Heart left ventricle (tissue), 13 donors: ENCODE measurements around the gene SPATA24.

ENCODE experiments used
- POLR2A ChIP-seq, 2 donors: fragments of 450-650 bp; IDR thresholded peaks; one replicate each; pipeline ENCODE4 v1.6.1; 2017; ENCODE audit warnings: antibody characterized with exemption in 2 of 2, mild to moderate bottlenecking in 2 of 2, moderate library complexity in 2 of 2
- TF ChIP-seq, protein P1 (sequence below), 12 donors: fragments of 200-600 bp; sonication (generic) in 4 of 12; IDR thresholded peaks; one replicate each; pipeline versions ENCODE4 v1.5.0 to v1.8.0; 2018 to 2022; ENCODE audit warnings: antibody characterized with exemption in 12 of 12, mild to moderate bottlenecking in 5 of 12
- donor health status: ischemic (EF 13 %, LVEDD 7.1; RV severe dilation, severe dysfunction).
- donor health status: DM: no; HTN: yes; CAD: no.
- donor health status: DM: no; HTN: no; CAD: no.
- donor health status: ischemic (EF 25% LVEDD 6.9; RV normal size, moderate dysfunction).
- donor health status: ischemic (EF 25% LVEDD 5.7; RV mildly dilated, moderate dysfunction).
- donor health status: ischemic (EF 35%, LVEDD 5.7; RV mildly dilated, moderate dysfunction).
- donor health status: nonischemic (EF 11% LVEDD 7.7; RV severe dilation, severe dysfunction).
- donor health status: DM: yes; HTN: yes; CAD: no.
- donor health status: PGD.
- donor health status: ischemic (EF 29% LVEDD 5.4; RV normal size, mild dysfunction).
- donor health status: nonischemic (EF 23%, LVEDD 6.1; RV moderate dilation, normal function).

DNA sequence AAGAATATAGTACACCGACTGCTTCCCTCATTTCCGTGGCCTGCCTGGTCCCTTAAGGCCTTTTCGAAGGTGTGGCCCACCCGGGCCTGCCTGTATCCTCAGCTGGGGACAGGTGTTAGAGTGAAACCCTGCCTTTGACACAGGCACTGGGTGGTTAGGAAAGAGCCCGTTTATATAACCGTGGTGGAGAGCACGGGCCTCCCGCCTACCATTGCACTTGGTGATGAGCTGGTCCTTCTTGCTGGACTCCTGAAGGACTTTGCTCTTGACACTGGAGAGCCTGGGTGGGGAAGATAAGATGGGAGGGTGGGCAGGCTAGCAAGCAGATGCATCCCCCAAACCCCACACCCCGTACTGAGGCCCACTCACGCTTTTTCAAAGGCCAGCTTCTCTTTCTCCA lies 2.3 kb downstream of the SPATA24 start:
- TF ChIP-seq, protein P1, sequence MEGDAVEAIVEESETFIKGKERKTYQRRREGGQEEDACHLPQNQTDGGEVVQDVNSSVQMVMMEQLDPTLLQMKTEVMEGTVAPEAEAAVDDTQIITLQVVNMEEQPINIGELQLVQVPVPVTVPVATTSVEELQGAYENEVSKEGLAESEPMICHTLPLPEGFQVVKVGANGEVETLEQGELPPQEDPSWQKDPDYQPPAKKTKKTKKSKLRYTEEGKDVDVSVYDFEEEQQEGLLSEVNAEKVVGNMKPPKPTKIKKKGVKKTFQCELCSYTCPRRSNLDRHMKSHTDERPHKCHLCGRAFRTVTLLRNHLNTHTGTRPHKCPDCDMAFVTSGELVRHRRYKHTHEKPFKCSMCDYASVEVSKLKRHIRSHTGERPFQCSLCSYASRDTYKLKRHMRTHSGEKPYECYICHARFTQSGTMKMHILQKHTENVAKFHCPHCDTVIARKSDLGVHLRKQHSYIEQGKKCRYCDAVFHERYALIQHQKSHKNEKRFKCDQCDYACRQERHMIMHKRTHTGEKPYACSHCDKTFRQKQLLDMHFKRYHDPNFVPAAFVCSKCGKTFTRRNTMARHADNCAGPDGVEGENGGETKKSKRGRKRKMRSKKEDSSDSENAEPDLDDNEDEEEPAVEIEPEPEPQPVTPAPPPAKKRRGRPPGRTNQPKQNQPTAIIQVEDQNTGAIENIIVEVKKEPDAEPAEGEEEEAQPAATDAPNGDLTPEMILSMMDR (IDR thresholded peaks at IDR 0.05), result no peak
- TF ChIP-seq POLR2A (IDR thresholded peaks at IDR 0.05), result no peak
